GM18909 (cell line): ENCODE data around the gene MATR3.
A peak's percentile ranks its signal among the peaks of the same experiment; 100 is the strongest.
"Not testable (repeated sequence)": the region's sequence is repeated elsewhere in the genome, so short reads cannot be mapped to it uniquely, and the experiment has no call there.

Experiments
- ATAC-seq: cut with Tn5 transposase; IDR thresholded peaks from one replicate; pipeline ENCODE4 v1.9.1; 2021; ENCODE audit warnings: mild to moderate bottlenecking; ENCODE audit not compliant: unreplicated experiment, poor library complexity

Gene MATR3, protein sequence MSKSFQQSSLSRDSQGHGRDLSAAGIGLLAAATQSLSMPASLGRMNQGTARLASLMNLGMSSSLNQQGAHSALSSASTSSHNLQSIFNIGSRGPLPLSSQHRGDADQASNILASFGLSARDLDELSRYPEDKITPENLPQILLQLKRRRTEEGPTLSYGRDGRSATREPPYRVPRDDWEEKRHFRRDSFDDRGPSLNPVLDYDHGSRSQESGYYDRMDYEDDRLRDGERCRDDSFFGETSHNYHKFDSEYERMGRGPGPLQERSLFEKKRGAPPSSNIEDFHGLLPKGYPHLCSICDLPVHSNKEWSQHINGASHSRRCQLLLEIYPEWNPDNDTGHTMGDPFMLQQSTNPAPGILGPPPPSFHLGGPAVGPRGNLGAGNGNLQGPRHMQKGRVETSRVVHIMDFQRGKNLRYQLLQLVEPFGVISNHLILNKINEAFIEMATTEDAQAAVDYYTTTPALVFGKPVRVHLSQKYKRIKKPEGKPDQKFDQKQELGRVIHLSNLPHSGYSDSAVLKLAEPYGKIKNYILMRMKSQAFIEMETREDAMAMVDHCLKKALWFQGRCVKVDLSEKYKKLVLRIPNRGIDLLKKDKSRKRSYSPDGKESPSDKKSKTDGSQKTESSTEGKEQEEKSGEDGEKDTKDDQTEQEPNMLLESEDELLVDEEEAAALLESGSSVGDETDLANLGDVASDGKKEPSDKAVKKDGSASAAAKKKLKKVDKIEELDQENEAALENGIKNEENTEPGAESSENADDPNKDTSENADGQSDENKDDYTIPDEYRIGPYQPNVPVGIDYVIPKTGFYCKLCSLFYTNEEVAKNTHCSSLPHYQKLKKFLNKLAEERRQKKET

DNA sequence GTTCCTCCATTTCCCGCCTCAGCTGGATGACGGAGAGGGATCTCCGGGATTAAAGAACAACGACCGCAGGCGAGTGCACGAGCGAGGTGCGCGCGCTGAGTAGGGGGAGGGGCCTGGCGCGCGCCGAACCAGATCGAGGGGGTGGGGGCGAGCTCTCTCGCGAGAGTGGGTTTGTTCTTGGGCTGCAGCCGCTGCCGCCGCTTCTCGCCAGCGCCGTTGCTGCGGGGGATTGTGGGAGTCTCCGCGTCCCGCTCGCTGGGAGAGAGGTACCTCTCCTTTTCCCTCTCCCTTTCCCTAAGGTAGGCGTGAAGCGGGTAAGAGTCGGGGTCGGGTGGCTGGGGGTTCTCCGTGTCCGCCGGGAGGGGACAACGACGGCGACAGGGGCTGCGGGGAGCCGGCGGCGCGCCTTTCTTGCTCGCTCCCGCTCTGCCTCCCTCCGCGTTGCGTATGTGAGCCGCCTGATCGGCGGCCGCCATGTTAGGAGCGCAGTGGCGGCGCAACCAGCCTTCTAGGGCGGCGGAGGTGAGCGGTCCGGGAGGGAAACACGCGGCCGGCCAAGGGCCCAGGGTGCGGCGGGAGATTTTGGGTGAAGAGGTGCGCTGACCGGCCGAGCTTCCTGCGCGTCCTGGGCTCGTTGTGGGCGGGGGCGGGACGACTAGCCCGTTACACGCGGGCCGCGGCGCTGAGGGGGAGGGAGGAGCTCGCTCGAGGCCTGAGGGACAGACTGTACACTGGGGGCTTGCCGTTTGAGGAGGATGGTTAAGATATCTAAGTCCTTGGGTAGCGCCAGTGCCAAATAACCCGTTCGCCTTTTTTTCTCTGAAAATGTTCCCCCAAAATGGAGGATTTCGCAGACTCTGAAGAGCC lies at the start of gene MATR3:
Gene MATR3 (plus strand): TSS at position 234 of the 867 bp plus-strand sequence. CDS start 13,676 bp downstream, outside the sequence.
- peak; percentile 82 for ATAC-seq

DNA sequence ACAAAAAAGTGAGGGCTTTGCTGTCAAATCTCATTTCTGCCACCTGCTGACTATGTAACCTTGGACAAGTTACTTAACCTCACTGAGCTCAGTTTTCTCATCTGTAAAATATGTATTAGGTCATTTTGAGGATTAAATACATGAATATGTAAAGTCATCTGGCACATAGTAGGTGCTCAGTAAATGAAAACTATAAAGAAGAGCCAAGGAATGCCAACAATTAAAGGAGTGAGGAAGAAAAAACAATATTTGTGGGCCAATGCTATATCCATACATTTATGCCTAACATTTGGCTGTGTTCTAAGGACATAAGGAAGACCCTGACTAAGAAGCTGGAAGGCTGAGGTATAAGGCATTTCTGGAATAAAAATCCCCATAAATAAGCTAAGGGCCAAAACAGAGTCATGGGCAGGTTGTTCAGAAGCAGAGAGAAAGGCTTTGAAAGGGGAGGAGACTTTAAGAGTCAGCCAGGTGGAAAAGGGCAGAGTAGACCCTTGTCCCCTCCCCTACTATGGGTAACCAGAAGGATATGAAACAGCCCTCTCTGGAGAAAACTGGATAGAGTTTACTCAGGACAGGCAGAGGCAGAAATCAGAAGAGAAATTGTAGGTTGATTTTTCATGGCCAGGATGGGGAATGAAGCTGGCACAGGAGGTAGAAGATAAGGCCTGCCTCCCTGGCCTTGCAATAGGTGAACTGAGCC lies 47.8 kb upstream of the MATR3 start:
- ATAC-seq: no peak

DNA sequence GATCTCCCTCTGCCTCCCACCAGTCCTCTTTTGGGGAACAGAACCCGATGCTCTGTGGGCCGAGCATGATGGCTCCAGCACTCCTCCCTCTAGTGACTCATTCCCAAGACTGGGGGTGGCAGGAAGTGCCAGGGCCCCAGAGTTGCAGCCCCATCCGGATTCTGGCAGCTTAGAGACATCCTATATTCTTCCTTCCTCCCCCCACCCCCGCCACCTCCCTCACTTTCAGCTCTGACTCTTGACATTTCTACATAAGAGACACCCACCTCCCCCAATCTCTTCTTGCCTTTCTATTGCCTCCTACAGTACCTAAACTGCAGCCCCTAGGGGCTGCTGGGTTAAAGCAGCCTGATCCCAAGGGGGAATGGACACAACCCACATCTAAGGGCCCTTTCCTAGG lies 47.1 kb upstream of the MATR3 start:
- ATAC-seq: no peak

- ATAC-seq: no peak
Observed at GRCh38 chr5:139248826-139249453, 44.6 kb upstream of the MATR3 start.

- ATAC-seq: no peak
Observed at GRCh38 chr5:139251281-139251687, 42.3 kb upstream of the MATR3 start.

DNA sequence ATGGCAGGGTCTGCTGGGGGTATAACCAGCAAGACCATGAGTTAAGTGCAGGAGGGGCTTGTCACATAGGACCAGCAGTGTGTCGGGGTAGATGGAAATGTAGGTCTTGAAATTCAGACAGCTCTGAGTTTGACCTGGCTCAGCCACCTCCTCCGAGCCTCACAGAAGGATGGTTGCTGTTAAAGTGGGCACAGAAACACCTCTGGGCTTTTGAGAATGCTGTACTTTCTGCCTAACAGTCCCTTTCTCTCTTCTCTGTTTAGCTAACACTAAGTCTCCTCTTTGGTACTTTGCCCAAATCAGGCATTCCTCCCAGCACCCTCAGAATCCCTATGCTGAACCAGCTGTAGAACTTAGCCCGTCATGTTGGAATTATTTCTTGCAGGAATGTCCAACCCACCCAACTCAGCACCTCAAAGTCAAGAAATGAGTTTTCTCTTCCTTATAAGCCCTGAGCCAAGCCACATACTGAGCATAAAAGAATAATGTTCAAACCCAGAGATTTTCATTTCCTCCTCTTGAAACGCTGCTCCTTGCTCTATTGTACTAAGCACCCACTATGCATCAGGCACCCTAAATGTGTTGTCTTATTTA lies 41.7 kb upstream of the MATR3 start:
- ATAC-seq: no peak

GRCh38 chr5:139253115-139253514 lies 40.4 kb upstream of the MATR3 start:
- ATAC-seq: no peak

DNA sequence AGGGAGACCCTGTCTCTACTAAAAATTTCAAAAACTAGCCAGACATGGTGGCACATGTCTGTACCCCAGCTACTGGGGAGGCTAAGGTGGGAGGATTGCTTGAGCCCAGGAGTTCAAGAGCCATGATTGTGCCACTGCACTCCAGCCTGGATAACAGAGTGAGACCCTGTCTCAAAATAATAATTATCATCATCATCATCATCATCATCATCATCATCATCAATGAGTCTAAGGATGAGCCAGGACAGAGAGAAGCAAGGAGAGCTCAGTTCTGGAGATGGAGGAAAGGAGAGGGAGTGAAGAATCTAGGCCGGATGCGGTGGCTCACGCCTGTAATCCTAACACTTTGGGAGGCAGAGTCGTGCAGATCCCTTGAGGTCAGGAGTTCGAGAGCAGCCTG lies 36.7 kb upstream of the MATR3 start:
- no peak for ATAC-seq

DNA sequence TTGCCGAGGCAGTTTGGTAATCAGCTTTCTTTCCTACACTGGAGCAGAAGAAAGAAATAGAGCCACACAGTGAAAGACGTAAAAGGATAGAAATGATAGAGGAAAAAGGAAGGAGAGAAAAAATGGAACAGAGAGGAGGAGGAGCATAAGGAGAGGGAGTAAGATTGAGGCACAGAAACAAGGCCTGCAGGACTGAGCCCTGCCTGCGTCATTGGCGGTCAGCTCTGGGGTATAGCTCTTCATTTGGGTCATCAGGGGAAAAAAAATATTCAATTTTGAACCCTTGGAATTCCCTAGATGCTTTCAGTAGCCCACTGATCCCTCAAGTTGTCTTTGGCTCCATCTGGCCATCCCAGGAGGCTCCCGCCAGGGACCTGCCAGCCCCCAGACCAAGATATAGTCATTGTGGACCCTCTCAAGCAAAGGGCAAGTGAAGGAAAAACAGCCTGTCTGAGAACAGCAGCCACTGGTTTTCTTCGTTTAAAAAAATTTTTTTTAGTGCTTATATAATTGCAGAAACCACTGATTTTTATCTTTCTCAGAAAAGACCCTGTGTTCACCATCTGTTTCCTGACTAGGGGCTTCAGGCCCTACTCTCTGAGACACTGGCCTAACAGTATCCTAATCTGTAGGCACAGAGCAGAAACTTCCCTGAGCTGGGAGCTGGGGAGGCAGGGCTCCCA lies 31.3 kb upstream of the MATR3 start:
- ATAC-seq: no peak

- ATAC-seq: peak; percentile 65
Observed at GRCh38 chr5:139262742-139263445, 30.6 kb upstream of the MATR3 start.

- no peak for ATAC-seq
Observed at GRCh38 chr5:139263536-139263935, 30.0 kb upstream of the MATR3 start.

GRCh38 chr5:139263946-139264345 lies 29.6 kb upstream of the MATR3 start:
- ATAC-seq: no peak

- no peak for ATAC-seq
Observed at GRCh38 chr5:139265001-139265400, 28.5 kb upstream of the MATR3 start.

DNA sequence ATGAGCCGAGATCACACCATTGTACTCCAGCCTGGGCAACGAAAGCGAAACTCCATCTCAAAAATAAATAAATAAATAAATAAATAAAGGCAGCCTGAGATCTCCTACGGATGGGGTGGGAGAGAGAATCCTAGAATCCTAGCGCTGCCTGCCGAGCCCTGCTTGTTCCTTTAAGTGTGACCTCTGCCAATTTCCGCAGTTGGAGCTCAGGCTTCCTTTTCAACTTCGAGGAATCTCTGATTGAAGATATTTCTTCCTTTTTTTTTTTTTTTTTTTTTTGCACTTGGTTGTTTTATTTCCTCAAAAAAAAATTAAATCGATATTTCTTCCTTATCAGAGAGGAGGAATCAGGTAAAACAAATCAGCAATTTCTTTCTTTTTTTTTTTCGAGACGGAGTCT lies 27.3 kb upstream of the MATR3 start:
- ATAC-seq: no peak

GRCh38 chr5:139267481-139267880 lies 26.1 kb upstream of the MATR3 start:
- ATAC-seq: no peak

- no peak for ATAC-seq
Observed at GRCh38 chr5:139268364-139269202, 25.0 kb upstream of the MATR3 start.

GRCh38 chr5:139270718-139271117 lies 22.8 kb upstream of the MATR3 start:
- ATAC-seq: not testable (repeated sequence)
